Parathyroid adenoma (tissue), 2 donors: ENCODE data around the gene RBPJ.
"Not testable (repeated sequence)": the region's sequence is repeated elsewhere in the genome, so short reads cannot be mapped to it uniquely, and the experiment has no call there.

Experiments used
- H2AFZ ChIP-seq: fragments of 300-600 bp; sonication (generic); one replicate; pipeline ENCODE4 v1.7.0; 2017; ENCODE audit warnings: antibody characterized with exemption, mild to moderate bottlenecking
- H3K27ac ChIP-seq: fragments of 300-600 bp; sonication (generic); one replicate; pipeline ENCODE4 v1.7.0; 2017
- H3K27me3 ChIP-seq: fragments of 300-600 bp; sonication (generic); one replicate; pipeline ENCODE4 v1.7.0; 2017; ENCODE audit warnings: low read length; ENCODE audit not compliant: control insufficient read depth, insufficient read depth
- H3K36me3 ChIP-seq: fragments of 300-600 bp; sonication (generic); one replicate; pipeline ENCODE4 v1.7.0; 2017; ENCODE audit warnings: low read length; ENCODE audit not compliant: control insufficient read depth, insufficient read depth
- H3K4me1 ChIP-seq: fragments of 300-600 bp; sonication (generic); one replicate; pipeline ENCODE4 v1.7.0; 2017; ENCODE audit warnings: control low read depth
- H3K4me2 ChIP-seq: fragments of 300-600 bp; sonication (generic); one replicate; pipeline ENCODE4 v1.7.0; 2017; ENCODE audit warnings: low read length
- H3K4me3 ChIP-seq: fragments of 300-600 bp; sonication (generic); one replicate; pipeline ENCODE4 v1.7.0; 2017; ENCODE audit warnings: low read depth, low read length
- H3K79me2 ChIP-seq: fragments of 300-600 bp; sonication (generic); one replicate; pipeline ENCODE4 v1.7.0; 2017; ENCODE audit warnings: control low read depth
- H3K9ac ChIP-seq: fragments of 300-600 bp; sonication (generic); one replicate; pipeline ENCODE4 v1.7.0; 2017; ENCODE audit warnings: mild to moderate bottlenecking
- H3K9me3 ChIP-seq: fragments of 300-600 bp; sonication (generic); one replicate; pipeline ENCODE4 v1.7.0; 2017; ENCODE audit warnings: low read length; ENCODE audit not compliant: control insufficient read depth
- CTCF ChIP-seq: fragments of 300-600 bp; sonication (generic); IDR thresholded peaks from one replicate; pipeline ENCODE4 v1.7.0; 2017; ENCODE audit warnings: antibody characterized with exemption, mild to moderate bottlenecking
- donor health status: primary hyperparathyroidism.

RBPJ gene

GRCh38 chr4:26400132-26400531 is 79.3 kb downstream of the RBPJ start:
- Histone ChIP-seq H3K4me2 (no peak overlapping the region), H3K4me1 (no peaks in the 10 kb centered on the region), H3K9me3 (no peaks in the 10 kb centered on the region), H3K4me3 (no peak overlapping the region), H3K79me2 (no peaks in the 10 kb centered on the region), H3K36me3 (no peaks in the 10 kb centered on the region), H3K27ac (no peak overlapping the region), H2AFZ (no peak overlapping the region), H3K9ac (no peak overlapping the region), H3K27me3 (no peaks in the 10 kb centered on the region)
- no peak for TF ChIP-seq CTCF

- not testable (repeated sequence) for H3K27me3 ChIP-seq, H3K9me3 ChIP-seq, H3K4me1 ChIP-seq, H3K27ac ChIP-seq, H2AFZ ChIP-seq, H3K79me2 ChIP-seq, H3K4me2 ChIP-seq, H3K9ac ChIP-seq, H3K4me3 ChIP-seq, H3K36me3 ChIP-seq
These were observed 81.2 kb downstream of the RBPJ start for GRCh38 chr4:26402017-26402416.

- Histone ChIP-seq H3K79me2 (no peaks in the 10 kb centered on the region), H3K4me1 (no peaks in the 10 kb centered on the region), H3K9me3 (no peaks in the 10 kb centered on the region), H3K4me3 (no peak overlapping the region), H3K36me3 (no peaks in the 10 kb centered on the region), H3K4me2 (no peak overlapping the region), H3K27ac (no peak overlapping the region), H2AFZ (no peak overlapping the region), H3K27me3 (no peaks in the 10 kb centered on the region), H3K9ac (no peak overlapping the region)
- TF ChIP-seq CTCF: no peak
These were observed 81.6 kb downstream of the RBPJ start for GRCh38 chr4:26402458-26402857.

- no peak overlapping the region for H3K9ac ChIP-seq
- TF ChIP-seq CTCF: no peak
- H2AFZ ChIP-seq: no peak overlapping the region
- no peak overlapping the region for H3K27ac ChIP-seq
- no peaks in the 10 kb centered on the region for H3K36me3 ChIP-seq
- no peaks in the 10 kb centered on the region for H3K27me3 ChIP-seq
- H3K79me2 ChIP-seq: no peaks in the 10 kb centered on the region
- no peaks in the 10 kb centered on the region for H3K4me1 ChIP-seq
- no peak overlapping the region for H3K4me3 ChIP-seq
- no peak overlapping the region for H3K4me2 ChIP-seq
- no peaks in the 10 kb centered on the region for H3K9me3 ChIP-seq
These were observed 84.0 kb downstream of the RBPJ start for GRCh38 chr4:26404743-26405206.

GRCh38 chr4:26406346-26406975 is 85.6 kb downstream of the RBPJ start:
- no peak for TF ChIP-seq CTCF
- no peaks in the 10 kb centered on the region for H3K27me3 ChIP-seq
- no peak overlapping the region for H3K4me3 ChIP-seq
- H3K79me2 ChIP-seq: no peaks in the 10 kb centered on the region
- H3K4me1 ChIP-seq: no peaks in the 10 kb centered on the region
- no peak overlapping the region for H3K9ac ChIP-seq
- H3K9me3 ChIP-seq: no peaks in the 10 kb centered on the region
- H2AFZ ChIP-seq: no peak overlapping the region
- H3K4me2 ChIP-seq: no peak overlapping the region
- H3K27ac ChIP-seq: no peak overlapping the region
- no peaks in the 10 kb centered on the region for H3K36me3 ChIP-seq
